OCI-LY1 (cell line): ENCODE data around the gene MYBBP1A.

ENCODE experiments used
- H2AFZ ChIP-seq: fragments of 200-600 bp; sonication (generic), shearing (Covaris generic); 2 replicates; pipeline ENCODE4 v1.6.0; 2014; ENCODE audit warnings: antibody characterized with exemption, mild to moderate bottlenecking, low read length
- H3F3A ChIP-seq: fragments of 200-600 bp; sonication (generic), shearing (Covaris generic); 2 replicates; pipeline ENCODE4 v1.6.0; 2014; ENCODE audit warnings: mild to moderate bottlenecking, antibody characterized with exemption, low read length, moderate library complexity; ENCODE audit not compliant: insufficient read depth
- H3K27ac ChIP-seq: fragments of 200-600 bp; sonication (generic); 2 replicates; pipeline ENCODE4 v1.5.1; 2014; ENCODE audit warnings: low read length, mixed run types, mild to moderate bottlenecking, low read depth; ENCODE audit not compliant: poor library complexity, severe bottlenecking
- H3K27me3 ChIP-seq: fragments of 200-600 bp; sonication (generic); 2 replicates; pipeline ENCODE4 v1.6.0; 2014; ENCODE audit warnings: antibody characterized with exemption, mild to moderate bottlenecking, low read length, moderate library complexity; ENCODE audit not compliant: insufficient read depth
- H3K36me3 ChIP-seq: fragments of 200-600 bp; sonication (generic); 2 replicates; pipeline ENCODE4 v1.6.1; 2014; ENCODE audit warnings: mild to moderate bottlenecking, antibody characterized with exemption, low read length, moderate library complexity, mixed read lengths; ENCODE audit not compliant: insufficient read depth
- H3K4me1 ChIP-seq: fragments of 200-600 bp; sonication (generic); 2 replicates; pipeline ENCODE4 v1.5.1; 2014; ENCODE audit warnings: mild to moderate bottlenecking, low read length, moderate library complexity; ENCODE audit not compliant: insufficient read depth, severe bottlenecking
- H3K4me2 ChIP-seq: fragments of 200-600 bp; sonication (generic), shearing (Covaris generic); 2 replicates; pipeline ENCODE4 v1.6.1; 2014; ENCODE audit warnings: low read length
- H3K4me3 ChIP-seq: fragments of 200-600 bp; sonication (generic); 2 replicates; pipeline ENCODE4 v1.5.1; 2014; ENCODE audit warnings: low read length, low read depth, mild to moderate bottlenecking, mixed read lengths; ENCODE audit not compliant: poor library complexity, severe bottlenecking
- H3K79me2 ChIP-seq: fragments of 200-600 bp; shearing (Covaris generic); 2 replicates; pipeline ENCODE4 v1.6.1; 2016; ENCODE audit warnings: mixed run types, low read length, mixed read lengths; ENCODE audit not compliant: insufficient read depth
- H3K9ac ChIP-seq: fragments of 200-600 bp; sonication (generic), shearing (Covaris generic); 2 replicates; pipeline ENCODE4 v1.6.1; 2014; ENCODE audit warnings: mild to moderate bottlenecking, low read length, mixed read lengths
- H3K9me2 ChIP-seq: fragments of 200-600 bp; sonication (generic), shearing (Covaris generic); 2 replicates; pipeline ENCODE4 v1.6.1; 2014; ENCODE audit warnings: low read depth, mild to moderate bottlenecking, low read length, mixed read lengths
- H3K9me3 ChIP-seq: fragments of 200-600 bp; shearing (Covaris generic); 2 replicates; pipeline ENCODE4 v1.6.1; 2014; ENCODE audit warnings: low read length, mixed read lengths
- H4K20me1 ChIP-seq: fragments of 200-600 bp; sonication (generic), shearing (Covaris generic); 2 replicates; pipeline ENCODE4 v1.6.0; 2016; ENCODE audit warnings: mild to moderate bottlenecking, low read length; ENCODE audit not compliant: insufficient read depth
- EZH2 ChIP-seq: fragments of 200-600 bp; sonication (generic), shearing (Covaris generic); IDR thresholded peaks from 2 replicates; pipeline ENCODE4 v1.8.0; 2017; ENCODE audit warnings: borderline replicate concordance, mixed run types, mild to moderate bottlenecking, antibody characterized with exemption, low read length, moderate library complexity, mixed read lengths
- TF ChIP-seq, protein P1 (sequence below): fragments of 200-600 bp; sonication (generic), shearing (Covaris generic); IDR thresholded peaks from 2 replicates; pipeline ENCODE4 v1.5.1; 2017; ENCODE audit warnings: mild to moderate bottlenecking, antibody characterized with exemption, low read length, moderate library complexity, mixed read lengths

MYBBP1A gene

GRCh38 chr17:4562015-4562969 is 7.1 kb upstream of the MYBBP1A start:
- H3F3A ChIP-seq = no peaks in the 10 kb centered on the region
- no peak overlapping the region for H2AFZ ChIP-seq
- no peaks in the 10 kb centered on the region for H3K9me2 ChIP-seq
- H3K9ac ChIP-seq = no peak overlapping the region
- peaks cover 15% of the 10 kb centered on the region for H3K4me1 ChIP-seq
- H3K79me2 ChIP-seq = no peaks in the 10 kb centered on the region
- no peaks in the 10 kb centered on the region for H4K20me1 ChIP-seq
- H3K27me3 ChIP-seq = no peaks in the 10 kb centered on the region; the same call in 1 of the 2 replicates
- no peak overlapping the region for H3K27ac ChIP-seq
- TF ChIP-seq EZH2 = no peak
- TF ChIP-seq, protein P1, sequence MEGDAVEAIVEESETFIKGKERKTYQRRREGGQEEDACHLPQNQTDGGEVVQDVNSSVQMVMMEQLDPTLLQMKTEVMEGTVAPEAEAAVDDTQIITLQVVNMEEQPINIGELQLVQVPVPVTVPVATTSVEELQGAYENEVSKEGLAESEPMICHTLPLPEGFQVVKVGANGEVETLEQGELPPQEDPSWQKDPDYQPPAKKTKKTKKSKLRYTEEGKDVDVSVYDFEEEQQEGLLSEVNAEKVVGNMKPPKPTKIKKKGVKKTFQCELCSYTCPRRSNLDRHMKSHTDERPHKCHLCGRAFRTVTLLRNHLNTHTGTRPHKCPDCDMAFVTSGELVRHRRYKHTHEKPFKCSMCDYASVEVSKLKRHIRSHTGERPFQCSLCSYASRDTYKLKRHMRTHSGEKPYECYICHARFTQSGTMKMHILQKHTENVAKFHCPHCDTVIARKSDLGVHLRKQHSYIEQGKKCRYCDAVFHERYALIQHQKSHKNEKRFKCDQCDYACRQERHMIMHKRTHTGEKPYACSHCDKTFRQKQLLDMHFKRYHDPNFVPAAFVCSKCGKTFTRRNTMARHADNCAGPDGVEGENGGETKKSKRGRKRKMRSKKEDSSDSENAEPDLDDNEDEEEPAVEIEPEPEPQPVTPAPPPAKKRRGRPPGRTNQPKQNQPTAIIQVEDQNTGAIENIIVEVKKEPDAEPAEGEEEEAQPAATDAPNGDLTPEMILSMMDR = no peak
- no peaks in the 10 kb centered on the region for H3K9me3 ChIP-seq
- no peaks in the 10 kb centered on the region for H3K36me3 ChIP-seq
- H3K4me2 ChIP-seq = peak overlapping the region; percentile 4; the same call in 1 of the 2 replicates
- H3K4me3 ChIP-seq = no peak overlapping the region

- Histone ChIP-seq H3F3A (no peaks in the 10 kb centered on the region), H3K9ac (no peak overlapping the region), H4K20me1 (no peaks in the 10 kb centered on the region), H3K4me3 (no peak overlapping the region), H2AFZ (no peak overlapping the region), H3K27ac (no peak overlapping the region), H3K4me1 (peaks cover 23% of the 10 kb centered on the region), H3K4me2 (no peak overlapping the region), H3K9me2 (no peaks in the 10 kb centered on the region), H3K27me3 (no peaks in the 10 kb centered on the region; the same call in 1 of the 2 replicates), H3K9me3 (no peaks in the 10 kb centered on the region), H3K79me2 (no peaks in the 10 kb centered on the region), H3K36me3 (no peaks in the 10 kb centered on the region)
- TF ChIP-seq, protein P1 = peak; percentile 29; the same call in 1 of the 2 replicates
- TF ChIP-seq EZH2 = no peak
Measured at GRCh38 chr17:4560837-4561256, 5.7 kb upstream of the MYBBP1A start.

- H4K20me1 ChIP-seq = no peaks in the 10 kb centered on the region
- no peaks in the 10 kb centered on the region for H3F3A ChIP-seq
- no peaks in the 10 kb centered on the region for H3K36me3 ChIP-seq
- no peaks in the 10 kb centered on the region for H3K9me3 ChIP-seq
- H3K9ac ChIP-seq = no peak within 1 kb of the TSS
- H3K4me2 ChIP-seq = no peak within 1 kb of the TSS
- no peak within 1 kb of the TSS for H2AFZ ChIP-seq
- H3K4me1 ChIP-seq = peaks cover 27% of the 10 kb centered on the region
- H3K9me2 ChIP-seq = no peaks in the 10 kb centered on the region
- no peak within 1 kb of the TSS for H3K27ac ChIP-seq
- no peaks in the 10 kb centered on the region for H3K79me2 ChIP-seq
- TF ChIP-seq, protein P1 = no peak
- TF ChIP-seq EZH2 = no peak
- H3K27me3 ChIP-seq = no peaks in the 10 kb centered on the region; the same call in 1 of the 2 replicates
- H3K4me3 ChIP-seq = no peak within 1 kb of the TSS
Measured at GRCh38 chr17:4560421-4560820, 5.2 kb upstream of the MYBBP1A start, which contains the start of gene GGT6. TSS of gene GGT6 (minus strand) at chr17:4560577. CDS start at chr17:4560521, 56 bp downstream.
